Measurements from ENCODE around the gene CMSS1. TPM values are rescaled to one million over a fixed set of nuclear protein-coding genes. Genes with fewer than 3 reads are reported as not detected.

CMSS1 gene
- polyA plus RNA-seq, 1 donor from 2014 or later = 31.8 TPM

DNA sequence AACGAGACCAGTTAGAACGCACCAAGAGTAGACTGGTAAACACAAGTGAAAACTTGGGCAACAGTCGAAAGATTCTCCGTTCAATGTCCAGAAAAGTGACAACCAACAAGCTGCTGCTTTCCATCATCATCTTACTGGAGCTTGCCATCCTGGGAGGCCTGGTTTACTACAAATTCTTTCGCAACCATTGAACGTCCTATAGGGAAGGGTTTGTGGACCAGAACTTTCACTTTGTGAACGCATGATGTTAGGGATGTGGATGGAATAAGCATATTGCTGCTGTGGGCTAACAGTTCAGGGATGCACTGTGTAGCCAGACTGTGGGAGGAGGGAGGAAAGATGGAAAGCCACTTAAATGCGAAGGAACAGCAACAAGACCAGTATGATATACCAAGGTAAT, 408.2 kb downstream of the CMSS1 start:
- TF ChIP-seq SMC3 (conservative IDR thresholded peaks at IDR 0.05; ENCODE audit: poor library complexity) (no peak), TAF1 (IDR thresholded peaks at IDR 0.05; ENCODE audit: low read depth) (no peak), EP300 (conservative IDR thresholded peaks at IDR 0.05; ENCODE audit: poor library complexity, severe bottlenecking) (no peak), EZH2 (IDR thresholded peaks at IDR 0.05; ENCODE audit: borderline replicate concordance, insufficient read depth, low read length, poor library complexity, severe bottlenecking) (no peak), POLR2AphosphoS5 (IDR thresholded peaks at IDR 0.05) (no peak), RAD21 (conservative IDR thresholded peaks at IDR 0.05) (no peak), MXI1 (conservative IDR thresholded peaks at IDR 0.05; ENCODE audit: poor library complexity, severe bottlenecking) (no peak)
- TF ChIP-seq, protein P1, sequence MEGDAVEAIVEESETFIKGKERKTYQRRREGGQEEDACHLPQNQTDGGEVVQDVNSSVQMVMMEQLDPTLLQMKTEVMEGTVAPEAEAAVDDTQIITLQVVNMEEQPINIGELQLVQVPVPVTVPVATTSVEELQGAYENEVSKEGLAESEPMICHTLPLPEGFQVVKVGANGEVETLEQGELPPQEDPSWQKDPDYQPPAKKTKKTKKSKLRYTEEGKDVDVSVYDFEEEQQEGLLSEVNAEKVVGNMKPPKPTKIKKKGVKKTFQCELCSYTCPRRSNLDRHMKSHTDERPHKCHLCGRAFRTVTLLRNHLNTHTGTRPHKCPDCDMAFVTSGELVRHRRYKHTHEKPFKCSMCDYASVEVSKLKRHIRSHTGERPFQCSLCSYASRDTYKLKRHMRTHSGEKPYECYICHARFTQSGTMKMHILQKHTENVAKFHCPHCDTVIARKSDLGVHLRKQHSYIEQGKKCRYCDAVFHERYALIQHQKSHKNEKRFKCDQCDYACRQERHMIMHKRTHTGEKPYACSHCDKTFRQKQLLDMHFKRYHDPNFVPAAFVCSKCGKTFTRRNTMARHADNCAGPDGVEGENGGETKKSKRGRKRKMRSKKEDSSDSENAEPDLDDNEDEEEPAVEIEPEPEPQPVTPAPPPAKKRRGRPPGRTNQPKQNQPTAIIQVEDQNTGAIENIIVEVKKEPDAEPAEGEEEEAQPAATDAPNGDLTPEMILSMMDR (IDR thresholded peaks at IDR 0.05; ENCODE audit: poor library complexity, severe bottlenecking) = no peak
- TF ChIP-seq, protein P2, sequence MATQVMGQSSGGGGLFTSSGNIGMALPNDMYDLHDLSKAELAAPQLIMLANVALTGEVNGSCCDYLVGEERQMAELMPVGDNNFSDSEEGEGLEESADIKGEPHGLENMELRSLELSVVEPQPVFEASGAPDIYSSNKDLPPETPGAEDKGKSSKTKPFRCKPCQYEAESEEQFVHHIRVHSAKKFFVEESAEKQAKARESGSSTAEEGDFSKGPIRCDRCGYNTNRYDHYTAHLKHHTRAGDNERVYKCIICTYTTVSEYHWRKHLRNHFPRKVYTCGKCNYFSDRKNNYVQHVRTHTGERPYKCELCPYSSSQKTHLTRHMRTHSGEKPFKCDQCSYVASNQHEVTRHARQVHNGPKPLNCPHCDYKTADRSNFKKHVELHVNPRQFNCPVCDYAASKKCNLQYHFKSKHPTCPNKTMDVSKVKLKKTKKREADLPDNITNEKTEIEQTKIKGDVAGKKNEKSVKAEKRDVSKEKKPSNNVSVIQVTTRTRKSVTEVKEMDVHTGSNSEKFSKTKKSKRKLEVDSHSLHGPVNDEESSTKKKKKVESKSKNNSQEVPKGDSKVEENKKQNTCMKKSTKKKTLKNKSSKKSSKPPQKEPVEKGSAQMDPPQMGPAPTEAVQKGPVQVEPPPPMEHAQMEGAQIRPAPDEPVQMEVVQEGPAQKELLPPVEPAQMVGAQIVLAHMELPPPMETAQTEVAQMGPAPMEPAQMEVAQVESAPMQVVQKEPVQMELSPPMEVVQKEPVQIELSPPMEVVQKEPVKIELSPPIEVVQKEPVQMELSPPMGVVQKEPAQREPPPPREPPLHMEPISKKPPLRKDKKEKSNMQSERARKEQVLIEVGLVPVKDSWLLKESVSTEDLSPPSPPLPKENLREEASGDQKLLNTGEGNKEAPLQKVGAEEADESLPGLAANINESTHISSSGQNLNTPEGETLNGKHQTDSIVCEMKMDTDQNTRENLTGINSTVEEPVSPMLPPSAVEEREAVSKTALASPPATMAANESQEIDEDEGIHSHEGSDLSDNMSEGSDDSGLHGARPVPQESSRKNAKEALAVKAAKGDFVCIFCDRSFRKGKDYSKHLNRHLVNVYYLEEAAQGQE (IDR thresholded peaks at IDR 0.05; ENCODE audit: borderline replicate concordance) = no peak
- H3K9me3 ChIP-seq (ENCODE audit: low read length) = no peaks in the 10 kb centered on the region
- no peaks in the 10 kb centered on the region for H3K27me3 ChIP-seq (ENCODE audit: insufficient read depth, low read depth, low read length)
- H4K20me1 ChIP-seq (ENCODE audit: insufficient read depth) = no peaks in the 10 kb centered on the region
- H3K36me3 ChIP-seq (ENCODE audit: insufficient read depth, low read length) = no peaks in the 10 kb centered on the region
- no peak overlapping the region for H3K9ac ChIP-seq (ENCODE audit: low read length)
- H3K9me2 ChIP-seq (ENCODE audit: insufficient read depth, low read length) = no peaks in the 10 kb centered on the region
- no peak overlapping the region for H3K27ac ChIP-seq (ENCODE audit: low read length)
- no peak overlapping the region for H2AFZ ChIP-seq (ENCODE audit: low read depth, low read length)
- H3K4me2 ChIP-seq (ENCODE audit: low read length) = no peak overlapping the region
- no peak overlapping the region for H3K4me3 ChIP-seq (ENCODE audit: low read length)
- no peaks in the 10 kb centered on the region for H3F3A ChIP-seq (ENCODE audit: insufficient read depth, low read length, poor library complexity, severe bottlenecking)
- H3K79me2 ChIP-seq (replicated peaks; ENCODE audit: insufficient read depth, low read length) = no peaks in the 10 kb centered on the region

DNA sequence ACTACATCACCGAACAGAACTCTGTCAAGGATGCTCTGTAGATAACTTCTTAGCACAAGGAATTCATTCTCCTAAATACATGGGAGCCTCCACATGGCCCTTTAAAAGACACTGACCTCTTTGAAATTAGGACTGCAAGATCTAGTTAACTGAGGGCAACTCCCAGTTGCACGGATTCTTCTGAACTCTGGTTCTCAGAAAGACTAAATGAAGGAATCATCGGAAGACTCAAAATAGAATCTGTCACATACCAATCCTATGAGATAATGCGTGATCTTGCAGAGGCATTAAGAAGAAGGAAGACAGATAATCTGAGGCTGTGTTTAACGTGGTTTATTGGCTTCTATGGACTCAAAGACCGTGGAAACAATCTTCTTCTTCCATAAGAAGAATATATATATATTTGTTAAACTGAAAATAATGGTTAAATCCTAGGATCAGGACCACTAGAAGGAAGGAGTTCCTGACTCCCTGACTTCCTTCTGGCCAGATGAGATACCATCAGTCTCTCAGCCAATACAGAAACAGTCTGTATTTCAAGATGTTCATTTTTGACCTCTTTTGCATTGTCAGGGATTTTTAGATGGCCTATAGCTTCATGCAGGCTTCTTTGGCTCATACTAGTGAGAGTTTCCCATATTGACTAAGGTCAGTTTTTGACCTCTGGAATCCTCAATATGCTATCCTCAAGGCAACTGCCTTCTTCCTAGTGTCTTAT, 409.2 kb downstream of the CMSS1 start:
- H3K9ac ChIP-seq (ENCODE audit: low read length) = no peak overlapping the region
- no peaks in the 10 kb centered on the region for H4K20me1 ChIP-seq (ENCODE audit: insufficient read depth)
- no peaks in the 10 kb centered on the region for H3K27me3 ChIP-seq (ENCODE audit: insufficient read depth, low read depth, low read length)
- H3K36me3 ChIP-seq (ENCODE audit: insufficient read depth, low read length) = no peaks in the 10 kb centered on the region
- no peak overlapping the region for H3K4me3 ChIP-seq (ENCODE audit: low read length)
- H3K9me3 ChIP-seq (ENCODE audit: low read length) = no peaks in the 10 kb centered on the region
- no peak overlapping the region for H3K27ac ChIP-seq (ENCODE audit: low read length)
- H3F3A ChIP-seq (ENCODE audit: insufficient read depth, low read length, poor library complexity, severe bottlenecking) = no peaks in the 10 kb centered on the region
- H3K9me2 ChIP-seq (ENCODE audit: insufficient read depth, low read length) = no peaks in the 10 kb centered on the region
- no peaks in the 10 kb centered on the region for H3K79me2 ChIP-seq (replicated peaks; ENCODE audit: insufficient read depth, low read length)
- no peak for TF ChIP-seq MXI1 (conservative IDR thresholded peaks at IDR 0.05; ENCODE audit: poor library complexity, severe bottlenecking)
- TF ChIP-seq, protein P1 (IDR thresholded peaks at IDR 0.05; ENCODE audit: poor library complexity, severe bottlenecking) = no peak
- no peak for TF ChIP-seq EP300 (conservative IDR thresholded peaks at IDR 0.05; ENCODE audit: poor library complexity, severe bottlenecking)
- no peak for TF ChIP-seq POLR2AphosphoS5 (IDR thresholded peaks at IDR 0.05)
- no peak for TF ChIP-seq RAD21 (conservative IDR thresholded peaks at IDR 0.05)
- no peak for TF ChIP-seq EZH2 (IDR thresholded peaks at IDR 0.05; ENCODE audit: borderline replicate concordance, insufficient read depth, low read length, poor library complexity, severe bottlenecking)
- TF ChIP-seq SMC3 (conservative IDR thresholded peaks at IDR 0.05; ENCODE audit: poor library complexity) = no peak
- TF ChIP-seq, protein P2 (IDR thresholded peaks at IDR 0.05; ENCODE audit: borderline replicate concordance) = no peak
- TF ChIP-seq TAF1 (IDR thresholded peaks at IDR 0.05; ENCODE audit: low read depth) = no peak
- H3K4me2 ChIP-seq (ENCODE audit: low read length) = no peak overlapping the region
- no peak overlapping the region for H2AFZ ChIP-seq (ENCODE audit: low read depth, low read length)
